HG03432 (cell line): Measurements from ENCODE around the gene CCL3.
A peak's percentile ranks its signal among the peaks of the same experiment; 100 is the strongest.
"Not testable (repeated sequence)": the region's sequence is repeated elsewhere in the genome, so short reads cannot be mapped to it uniquely, and the experiment has no call there.

Experiments
- ATAC-seq: cut with Tn5 transposase; IDR thresholded peaks from one replicate; pipeline ENCODE4 v1.9.1; 2021; ENCODE audit warnings: mild to moderate bottlenecking, moderate library complexity; ENCODE audit not compliant: unreplicated experiment

Gene CCL3

GRCh38 chr17:36088670-36089338, 1.1 kb downstream of the CCL3 start:
- no peak for ATAC-seq

- not testable (repeated sequence) for ATAC-seq
These were observed 1.9 kb downstream of the CCL3 start for GRCh38 chr17:36087897-36088572.

DNA sequence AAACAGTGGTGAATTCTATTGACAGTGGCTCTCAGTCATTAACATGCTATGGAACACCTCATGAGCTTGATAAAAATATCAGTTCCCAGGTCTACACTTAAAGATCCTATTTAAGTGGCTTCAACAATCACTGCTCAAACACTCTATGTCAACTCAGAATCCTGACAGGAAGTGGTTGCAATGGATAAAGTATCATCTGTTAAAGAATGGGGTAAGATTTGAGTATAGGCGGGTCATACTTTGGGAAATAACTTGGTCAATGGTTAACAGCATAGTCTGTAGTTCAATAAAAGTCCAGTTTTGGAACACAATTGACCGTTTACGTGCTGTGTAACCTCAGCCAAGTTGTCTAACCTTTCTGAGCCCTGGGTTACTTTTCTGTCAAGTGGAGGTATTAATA, 2.5 kb downstream of the CCL3 start:
- not testable (repeated sequence) for ATAC-seq

GRCh38 chr17:36086791-36087190, 3.2 kb downstream of the CCL3 start:
- ATAC-seq = no peak

- ATAC-seq = no peak
These were observed 4.2 kb downstream of the CCL3 start for GRCh38 chr17:36085765-36086164.

GRCh38 chr17:36083691-36084090, 6.3 kb downstream of the CCL3 start:
- not testable (repeated sequence) for ATAC-seq

GRCh38 chr17:36082482-36083120, 7.3 kb downstream of the CCL3 start:
- ATAC-seq = peak; percentile 48

DNA sequence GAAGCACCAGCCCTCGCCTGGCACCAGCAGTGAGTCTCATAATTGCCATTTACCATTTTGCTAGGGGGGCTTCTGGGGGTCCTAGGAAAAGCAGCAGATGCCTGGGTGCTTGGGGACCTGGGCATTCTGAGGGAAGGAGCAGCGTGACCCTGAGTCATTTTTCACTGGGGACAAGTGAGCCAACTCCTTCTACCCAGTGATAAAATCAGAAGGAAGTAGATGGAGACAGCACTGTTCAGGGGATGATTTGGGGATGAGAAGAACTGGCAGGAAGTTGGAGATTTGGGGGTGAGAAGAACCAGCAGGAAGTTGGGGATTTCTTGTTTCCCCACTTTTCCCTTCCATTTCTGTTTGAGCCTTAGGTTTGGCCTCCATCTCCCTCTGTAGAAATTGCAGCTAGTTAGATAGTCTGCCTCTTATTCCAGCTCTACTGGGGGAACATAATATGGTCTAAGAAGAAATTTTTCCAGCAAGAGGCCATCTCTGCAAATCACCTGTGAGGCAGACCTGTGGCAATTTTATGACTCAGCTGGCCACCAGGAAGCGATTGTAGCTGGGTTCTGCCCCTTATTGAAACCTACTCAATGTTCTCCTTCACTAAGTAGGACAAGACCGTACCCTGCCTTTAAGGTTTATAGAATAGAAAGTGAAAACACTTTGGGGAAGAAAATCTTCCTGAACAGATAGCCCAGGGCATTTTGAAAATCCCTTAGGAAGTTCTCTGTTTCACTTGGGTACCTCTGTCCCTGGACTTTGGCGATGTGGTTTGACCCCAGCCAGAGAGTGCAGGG, 8.1 kb downstream of the CCL3 start:
- peak; percentile 44 for ATAC-seq

DNA sequence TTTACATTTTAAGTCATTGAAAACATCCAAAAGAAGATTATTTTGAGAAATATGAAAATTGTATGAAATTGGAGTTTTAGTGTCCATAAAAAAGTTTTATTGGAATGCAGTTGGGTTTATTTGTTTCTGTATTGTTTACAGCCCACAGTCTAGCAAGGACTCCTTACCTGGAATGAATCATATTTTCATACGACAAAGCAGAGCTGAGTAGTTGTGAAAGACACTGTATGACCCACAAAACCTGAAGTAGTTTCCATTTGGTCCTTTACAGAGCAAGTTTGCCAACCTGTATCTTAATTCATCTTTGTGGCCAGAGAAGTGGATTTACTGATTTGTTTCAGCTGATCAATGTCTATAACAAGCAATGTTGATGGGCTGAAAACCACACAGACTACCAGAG, 15.6 kb downstream of the CCL3 start:
- no peak for ATAC-seq

DNA sequence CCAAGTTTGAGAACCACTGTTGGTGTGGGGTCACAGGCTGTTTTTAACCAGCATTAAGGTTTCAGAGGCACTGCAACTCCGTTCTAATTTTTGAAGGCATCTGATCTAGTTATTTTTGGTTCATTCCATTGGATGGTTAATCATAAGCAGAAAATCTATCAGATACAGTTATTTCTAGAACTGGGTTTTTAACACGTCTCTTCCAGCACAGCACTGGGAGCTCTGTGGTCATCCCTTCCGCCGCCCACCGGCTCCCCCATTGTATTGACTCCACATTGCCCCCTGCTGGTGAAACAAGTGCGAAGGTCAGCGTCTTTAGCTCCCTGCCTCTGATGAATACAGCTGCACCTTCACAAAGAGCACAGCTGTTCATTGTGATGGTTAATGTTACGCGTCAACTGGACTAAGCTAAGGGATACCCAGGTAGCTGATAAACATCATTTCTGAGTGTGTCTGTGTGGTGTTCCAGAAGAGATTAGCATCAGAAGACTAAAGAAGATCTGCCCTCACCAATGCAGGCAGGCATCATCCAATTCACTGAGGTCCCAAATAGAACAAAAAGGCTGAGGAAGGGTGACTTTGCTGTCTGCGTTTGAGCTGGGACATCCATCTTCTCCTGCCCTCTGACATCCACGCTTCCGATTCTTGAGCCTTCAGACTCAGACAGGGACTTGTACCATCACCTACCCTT, 17.4 kb downstream of the CCL3 start:
- peak; percentile 64 for ATAC-seq

- ATAC-seq = no peak
These were observed 18.2 kb downstream of the CCL3 start for GRCh38 chr17:36071751-36072150.

- no peak for ATAC-seq
These were observed 19.5 kb downstream of the CCL3 start for GRCh38 chr17:36070427-36070826.

- no peak for ATAC-seq
These were observed 20.8 kb downstream of the CCL3 start for GRCh38 chr17:36069136-36069535.

GRCh38 chr17:36068524-36068923, 21.4 kb downstream of the CCL3 start:
- no peak for ATAC-seq

DNA sequence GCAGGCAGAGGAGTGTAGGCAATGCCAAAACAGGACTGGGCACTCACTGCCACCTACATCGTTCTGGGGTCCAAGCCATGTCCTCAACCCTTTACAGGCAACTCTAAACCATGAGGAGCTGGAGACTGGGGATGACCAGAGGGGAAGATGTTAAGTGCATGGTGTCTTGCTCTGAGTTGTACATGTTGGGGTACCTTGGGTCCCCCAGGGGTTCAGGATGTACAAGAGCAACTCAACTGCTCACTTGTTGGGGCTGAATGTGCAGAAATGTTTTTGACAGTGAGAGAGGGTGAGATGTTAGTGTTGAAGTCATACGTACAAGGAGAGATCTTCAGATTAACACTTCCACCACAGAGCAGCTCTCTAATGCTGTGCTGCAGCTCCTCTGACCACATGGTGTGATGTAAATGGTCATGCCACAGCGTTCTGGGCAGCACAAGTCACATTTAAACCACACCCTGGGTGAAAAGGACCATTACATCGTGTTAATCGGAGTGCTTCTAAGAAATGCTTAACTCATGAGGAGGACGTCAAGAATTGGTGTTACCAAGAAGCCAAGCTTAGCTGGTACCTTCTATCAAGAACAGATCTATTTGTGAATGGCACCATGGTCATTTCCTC, 23.5 kb downstream of the CCL3 start:
- ATAC-seq = no peak

GRCh38 chr17:36063786-36064541, 26.0 kb downstream of the CCL3 start, which contains the start of gene CCL18:
TSS of gene CCL18 (plus strand) at chr17:36064272. CDS start at chr17:36064343, 71 bp downstream.
- ATAC-seq = no peak

GRCh38 chr17:36060816-36061215, 29.1 kb downstream of the CCL3 start:
- no peak for ATAC-seq

GRCh38 chr17:36059406-36059805, 30.5 kb downstream of the CCL3 start:
- no peak for ATAC-seq

DNA sequence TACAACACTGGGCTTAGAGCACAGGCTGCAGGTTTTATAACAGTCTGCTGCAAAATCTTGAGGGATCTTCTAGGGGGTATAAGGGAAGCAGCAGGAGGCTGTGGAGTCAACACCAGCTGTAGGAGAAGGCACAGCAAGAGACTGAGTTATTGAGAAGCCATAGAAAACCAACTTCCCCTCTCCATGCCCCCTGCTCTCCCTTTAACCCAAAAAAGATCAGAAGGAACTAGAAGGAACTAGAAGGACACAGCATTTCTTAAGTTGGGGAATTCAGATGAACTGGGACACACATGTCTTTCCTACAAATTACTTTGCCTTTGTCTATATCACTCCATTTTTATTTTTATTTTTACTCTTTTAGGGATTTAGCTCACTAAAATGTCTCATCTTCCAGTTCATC, 32.0 kb downstream of the CCL3 start:
- no peak for ATAC-seq
